Liver (tissue), 9 donors: ENCODE data around the gene OGFOD3. TPM values are rescaled to one million over a fixed set of nuclear protein-coding genes. Genes with fewer than 3 reads are reported as not detected.
"Not testable (repeated sequence)": the region's sequence is repeated elsewhere in the genome, so short reads cannot be mapped to it uniquely, and the experiment has no call there.

ENCODE experiments used
- DNase-seq: peaks from one replicate; pipeline ENCODE4 v3.0.0-alpha.2; 2017; ENCODE audit warnings: low spot score
- H3K27ac ChIP-seq, 2 donors: one replicate each; pipeline ENCODE4 v1.7.0; 2013; ENCODE audit warnings: inconsistent platforms in 2 of 2, low read length in 2 of 2, control low read depth in 1 of 2, low read depth in 1 of 2, mild to moderate bottlenecking in 1 of 2
- H3K27me3 ChIP-seq, 4 donors: one replicate each; pipeline versions ENCODE4 v1.6.1 to v1.7.0; 2013; ENCODE audit warnings: low read length in 3 of 4, inconsistent platforms in 1 of 4, mild to moderate bottlenecking in 1 of 4, moderate library complexity in 1 of 4; ENCODE audit not compliant: control insufficient read depth in 4 of 4, insufficient read depth in 4 of 4
- H3K36me3 ChIP-seq, 4 donors: one replicate each; pipeline versions ENCODE4 v1.6.1 to v1.7.0; 2013; ENCODE audit warnings: low read length in 3 of 4, mild to moderate bottlenecking in 3 of 4, low read depth in 1 of 4, moderate library complexity in 1 of 4; ENCODE audit not compliant: control insufficient read depth in 4 of 4, insufficient read depth in 3 of 4
- H3K4me1 ChIP-seq, 4 donors: one replicate each; pipeline versions ENCODE4 v1.6.1 to v1.7.0; 2013; ENCODE audit warnings: low read length in 3 of 4, mild to moderate bottlenecking in 3 of 4, moderate library complexity in 1 of 4; ENCODE audit not compliant: control insufficient read depth in 4 of 4, insufficient read depth in 4 of 4
- H3K4me3 ChIP-seq, 3 donors: one replicate each; pipeline versions ENCODE4 v1.6.1 to v1.7.0; 2013; ENCODE audit warnings: low read length in 3 of 3, control low read depth in 1 of 3, low read depth in 1 of 3, mild to moderate bottlenecking in 1 of 3
- H3K9ac ChIP-seq, 2 donors: one replicate each; pipeline ENCODE4 v1.7.0; 2013; ENCODE audit warnings: low read length in 2 of 2, mild to moderate bottlenecking in 2 of 2, moderate library complexity in 2 of 2, control low read depth in 1 of 2, low read depth in 1 of 2
- H3K9me3 ChIP-seq, 4 donors: one replicate each; pipeline versions ENCODE4 v1.6.1 to v1.7.0; 2013; ENCODE audit warnings: low read length in 3 of 4; ENCODE audit not compliant: control insufficient read depth in 4 of 4
- ATF3 ChIP-seq: IDR thresholded peaks from 2 replicates; pipeline ENCODE4 v1.6.1; 2016; ENCODE audit warnings: antibody characterized with exemption
- CTCF ChIP-seq: fragments of 150-350 bp; IDR thresholded peaks from 2 replicates; pipeline ENCODE4 v1.5.1; 2017; ENCODE audit warnings: improper control_type of control experiment, low read depth, low read length; ENCODE audit not compliant: missing input control
- EGR1 ChIP-seq, 2 donors: IDR thresholded peaks; 2 replicates each; pipeline ENCODE4 v1.6.1; 2016 to 2018; ENCODE audit warnings: antibody characterized with exemption in 2 of 2, low read depth in 2 of 2
- FOXA1 ChIP-seq: IDR thresholded peaks from 2 replicates; pipeline ENCODE4 v1.6.1; 2016; ENCODE audit warnings: antibody characterized with exemption
- FOXA2 ChIP-seq: IDR thresholded peaks from 2 replicates; pipeline ENCODE4 v1.6.1; 2016; ENCODE audit warnings: antibody characterized with exemption
- HNF4A ChIP-seq, 2 donors: conservative IDR thresholded peaks; 2 replicates each; pipeline ENCODE4 v1.6.1; 2016; ENCODE audit warnings: antibody characterized with exemption in 2 of 2, mild to moderate bottlenecking in 2 of 2
- JUND ChIP-seq, 2 donors: IDR thresholded peaks; 2 replicates each; pipeline ENCODE4 v1.6.1; 2016; ENCODE audit warnings: antibody characterized with exemption in 2 of 2
- MAX ChIP-seq: IDR thresholded peaks from 2 replicates; pipeline ENCODE4 v1.6.1; 2016; ENCODE audit warnings: antibody characterized with exemption
- NR2F2 ChIP-seq: IDR thresholded peaks from 2 replicates; pipeline ENCODE4 v1.6.1; 2016; ENCODE audit warnings: antibody characterized with exemption
- REST ChIP-seq: IDR thresholded peaks from 2 replicates; pipeline ENCODE4 v1.6.1; 2016; ENCODE audit warnings: antibody characterized with exemption, mild to moderate bottlenecking
- RXRA ChIP-seq, 2 donors: IDR thresholded peaks; 2 replicates each; pipeline ENCODE4 v1.6.1; 2017 to 2018; ENCODE audit warnings: antibody characterized with exemption in 2 of 2, mild to moderate bottlenecking in 1 of 2
- SP1 ChIP-seq: IDR thresholded peaks from 2 replicates; pipeline ENCODE4 v1.6.1; 2018; ENCODE audit warnings: antibody characterized with exemption, mild to moderate bottlenecking
- TAF1 ChIP-seq: conservative IDR thresholded peaks from 2 replicates; pipeline ENCODE4 v1.6.1; 2016; ENCODE audit warnings: antibody characterized with exemption, mild to moderate bottlenecking
- YY1 ChIP-seq: IDR thresholded peaks from 2 replicates; pipeline ENCODE4 v1.6.1; 2016; ENCODE audit warnings: antibody characterized with exemption, mild to moderate bottlenecking
- ZBTB33 ChIP-seq: IDR thresholded peaks from 2 replicates; pipeline ENCODE4 v1.6.1; 2016; ENCODE audit warnings: antibody characterized with exemption
- WGBS: extraction: QIAGEN DNeasy Blood & Tissue Kit; methylation state at CpG from one replicate; pipeline ENCODE4 v1.1.7; 2013; 5-methylcytosine and 5-hydroxymethylcytosine counted together
- polyA plus RNA-seq, 2 donors: library from polyadenylated mRNA; stranded (reverse) in 1 of 2; unstranded in 1 of 2; fragments of 200-250 nt in 1 of 2; fragments of >200 nt in 1 of 2; fragmentation: Nextera tagmentation in 1 of 2; extraction: Ambion mirVana in 1 of 2; gene quantifications; one replicate each; pipeline versions ENCODE4 v1.2.1 to v1.2.3, GENCODE V29; 2013 to 2015
- total RNA-seq, 2 donors: library from RNA; depleted of rRNA; stranded (reverse); fragments of >200 nt; gene quantifications; one replicate each; pipeline ENCODE4 v1.2.3, GENCODE V29; 2014
- donor health status: healthy.
- donor health status: healthy.
- donor health status: healthy.
- donor health status: healthy.
- donor health status: healthy.

OGFOD3 gene
- total and polyA plus RNA-seq, 4 donors: 15.0 to 23.2 (median 18.5) TPM

- Histone ChIP-seq H3K9ac (no peak overlapping the region), H3K4me1 (peaks cover 5 to 27% (median 15%) of the 10 kb centered on the region in 4 donors), H3K27me3 (peaks cover 0 to 17% (median 6%) of the 10 kb centered on the region in 4 donors), H3K27ac (no peak overlapping the region), H3K36me3 (no peaks in the 10 kb centered on the region), H3K9me3 (no peaks in the 10 kb centered on the region), H3K4me3 (no peak overlapping the region)
- TF ChIP-seq ZBTB33: no peak
- TF ChIP-seq MAX: no peak
- TF ChIP-seq HNF4A (conservative IDR thresholded peaks at IDR 0.05): no peak
- no peak for TF ChIP-seq YY1
- TF ChIP-seq FOXA1: no peak
- no peak for TF ChIP-seq NR2F2
- no peak for TF ChIP-seq SP1
- no peak for DNase-seq
- WGBS: 46% methylated on average over 79 of the region's 79 CpGs
Measured at GRCh38 chr17:82374626-82375331, 43.6 kb downstream of the OGFOD3 start.

GRCh38 chr17:82373731-82374625, 44.4 kb downstream of the OGFOD3 start:
- WGBS: 89% methylated on average over 37 of the region's 37 CpGs
- Histone ChIP-seq H3K4me3 (no peak overlapping the region), H3K27me3 (peaks cover 0 to 17% (median 6%) of the 10 kb centered on the region in 4 donors), H3K27ac (no peak overlapping the region), H3K9me3 (no peaks in the 10 kb centered on the region), H3K36me3 (no peaks in the 10 kb centered on the region), H3K9ac (no peak overlapping the region), H3K4me1 (peaks cover 5 to 27% (median 15%) of the 10 kb centered on the region in 4 donors)
- TF ChIP-seq RXRA (IDR thresholded peaks at IDR 0.05) (no peak), CTCF (no peak), TAF1 (no peak), MAX (no peak), ATF3 (no peak), JUND (IDR thresholded peaks at IDR 0.05) (no peak), FOXA1 (no peak), EGR1 (IDR thresholded peaks at IDR 0.05; ENCODE audit: low read depth in 2 of 2) (no peak), SP1 (no peak), REST (no peak), FOXA2 (no peak), HNF4A (conservative IDR thresholded peaks at IDR 0.05) (no peak)
- no peak for DNase-seq

- H3K9ac ChIP-seq, H3K9me3 ChIP-seq, H3K4me3 ChIP-seq, DNase-seq, H3K36me3 ChIP-seq, H3K27ac ChIP-seq: not testable (repeated sequence)
- WGBS: 91% methylated on average over 10 of the region's 10 CpGs
- peaks cover 0 to 17% (median 4%) of the 10 kb centered on the region in 4 donors for H3K27me3 ChIP-seq
- peaks cover 5 to 27% (median 15%) of the 10 kb centered on the region in 4 donors for H3K4me1 ChIP-seq
Measured at GRCh38 chr17:82373072-82373452, 45.3 kb downstream of the OGFOD3 start.
